C4-2B (cell line): ENCODE measurements around the gene ICA1.

Source experiments
- H3K27ac ChIP-seq: fragments of 450-650 bp; 2 replicates; pipeline ENCODE4 v1.5.1; 2017
- CTCF ChIP-seq: fragments of 450-650 bp; conservative IDR thresholded peaks from 2 replicates; pipeline ENCODE4 v1.5.1; 2017; ENCODE audit warnings: mild to moderate bottlenecking
- ZFX ChIP-seq: fragments of 450-650 bp; IDR thresholded peaks from 2 replicates; pipeline ENCODE4 v1.6.1; 2017

ICA1 gene

GRCh38 chr7:8212638-8213037 is 49.3 kb downstream of the ICA1 start:
- H3K27ac ChIP-seq: no peak overlapping the region
- TF ChIP-seq CTCF (no peak), ZFX (no peak)

- TF ChIP-seq CTCF (no peak), ZFX (no peak)
- no peak overlapping the region for H3K27ac ChIP-seq
These were observed 50.3 kb downstream of the ICA1 start for GRCh38 chr7:8211725-8212096.

DNA sequence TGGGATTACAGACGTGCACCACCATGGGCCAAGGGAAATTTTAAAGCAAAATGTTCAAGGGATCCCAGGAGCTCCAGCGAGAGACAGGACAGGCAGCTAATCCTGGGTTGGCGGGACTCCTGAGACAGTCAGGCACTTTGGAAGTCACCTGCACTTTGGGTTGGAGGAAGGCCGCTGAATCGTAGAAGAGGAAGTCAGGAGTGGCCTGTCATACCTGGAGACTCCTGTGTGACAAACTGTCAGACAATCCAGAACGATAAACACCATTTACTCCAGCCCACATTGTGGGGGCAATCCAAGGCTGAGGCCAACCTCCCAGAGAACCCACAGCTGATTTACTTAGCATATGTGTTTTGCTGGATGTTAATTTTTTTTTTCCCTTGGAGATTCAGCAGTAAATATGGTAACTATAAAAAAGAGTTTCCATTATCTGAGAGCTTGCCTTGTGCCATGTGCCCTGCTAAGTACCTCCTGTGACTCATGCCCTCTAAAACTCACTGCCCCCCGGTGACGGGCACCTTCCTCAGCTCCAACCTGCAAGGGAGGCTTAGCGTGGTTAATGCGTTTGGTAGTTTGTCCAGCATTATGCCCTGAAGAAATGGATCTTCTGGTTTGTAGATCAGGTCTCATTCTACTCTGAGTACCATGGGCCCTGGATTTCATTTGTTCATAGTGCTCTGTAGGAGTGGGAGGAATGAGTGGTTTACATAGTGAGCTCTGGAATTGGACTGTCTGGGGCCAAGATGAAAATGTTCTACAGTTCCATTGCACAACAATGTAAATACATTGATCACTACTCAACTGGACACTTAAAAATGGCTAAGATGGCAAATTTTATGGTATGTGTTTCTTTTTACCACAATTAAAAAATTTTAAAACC is 50.9 kb downstream of the ICA1 start:
- no peak for TF ChIP-seq CTCF
- TF ChIP-seq ZFX: no peak
- no peak overlapping the region for H3K27ac ChIP-seq

GRCh38 chr7:8209353-8209752 is 52.6 kb downstream of the ICA1 start:
- no peak for TF ChIP-seq CTCF
- TF ChIP-seq ZFX: no peak
- no peak overlapping the region for H3K27ac ChIP-seq

- TF ChIP-seq ZFX (no peak), CTCF (no peak)
- H3K27ac ChIP-seq: no peak overlapping the region
These were observed 53.2 kb downstream of the ICA1 start for GRCh38 chr7:8208816-8209215.

DNA sequence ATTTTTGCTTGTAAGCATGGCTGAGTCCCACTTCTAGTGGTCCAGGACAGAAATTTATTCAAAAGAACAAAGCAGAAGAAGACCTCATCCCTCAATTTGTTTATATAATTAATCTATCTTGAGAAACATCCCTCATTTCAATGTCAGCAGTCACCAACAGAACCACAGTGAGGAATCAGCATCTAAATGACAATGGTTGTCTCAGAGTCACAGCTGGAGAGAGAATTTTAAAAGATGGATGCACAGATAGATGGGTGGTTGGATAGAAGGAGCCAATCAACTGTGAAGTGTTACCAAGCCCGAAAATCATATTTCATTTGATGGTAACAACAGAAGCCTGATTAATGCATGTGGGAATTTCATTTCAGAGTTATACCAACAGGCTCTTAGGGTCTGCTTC is 55.0 kb downstream of the ICA1 start:
- no peak overlapping the region for H3K27ac ChIP-seq
- TF ChIP-seq CTCF (no peak), ZFX (no peak)

DNA sequence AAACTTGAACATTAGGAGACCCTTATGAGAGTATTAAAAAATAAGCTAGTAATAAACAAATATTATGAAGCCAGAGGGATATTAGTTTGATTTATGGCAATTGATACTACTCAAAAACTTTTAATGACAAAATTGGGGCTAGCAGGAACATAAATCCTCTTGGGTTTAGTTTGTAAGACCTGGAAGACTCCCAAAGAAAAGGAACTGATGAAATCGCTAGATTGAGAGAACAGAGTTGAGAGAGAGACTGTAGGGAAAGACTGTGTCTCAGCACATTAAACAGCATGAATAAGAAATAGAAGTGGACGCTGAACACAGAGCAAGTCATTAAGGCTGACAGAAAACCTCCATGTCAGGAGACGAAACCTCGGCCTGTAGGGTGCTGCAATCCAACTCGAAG is 56.4 kb downstream of the ICA1 start:
- H3K27ac ChIP-seq: no peak overlapping the region
- TF ChIP-seq CTCF (no peak), ZFX (no peak)
